NK-92 (cell line): ENCODE results near the gene ITGAV.
"Not testable (repeated sequence)": the region's sequence is repeated elsewhere in the genome, so short reads cannot be mapped to it uniquely, and the experiment has no call there.

ENCODE experiments used
- DNase-seq: peaks from one replicate; lab custom pipeline; 2025; ENCODE audit not compliant: unreplicated experiment; lab: John Stamatoyannopoulos, UW

The ITGAV gene

GRCh38 chr2:186589612-186590349, at the start of gene ITGAV:
Gene ITGAV (plus strand): TSS chr2:186590056. CDS start chr2:186590339, 283 bp downstream.
- no peak for DNase-seq

GRCh38 chr2:186540941-186541340, 48.9 kb upstream of the ITGAV start:
- DNase-seq: no peak

- no peak for DNase-seq
Measured at GRCh38 chr2:186542002-186542401, 47.9 kb upstream of the ITGAV start.

- no peak for DNase-seq
Measured at GRCh38 chr2:186543561-186544131, 46.2 kb upstream of the ITGAV start.

- no peak for DNase-seq
Measured at GRCh38 chr2:186544255-186544675, 45.6 kb upstream of the ITGAV start.

GRCh38 chr2:186546846-186547245, 43.0 kb upstream of the ITGAV start:
- no peak for DNase-seq

GRCh38 chr2:186551323-186552050, 38.4 kb upstream of the ITGAV start:
- DNase-seq: no peak

GRCh38 chr2:186554429-186554828, 35.4 kb upstream of the ITGAV start:
- DNase-seq: no peak

GRCh38 chr2:186554850-186555671, 34.8 kb upstream of the ITGAV start:
- DNase-seq: no peak

- no peak for DNase-seq
Measured at GRCh38 chr2:186558512-186559276, 31.2 kb upstream of the ITGAV start.

GRCh38 chr2:186559370-186559769, 30.5 kb upstream of the ITGAV start:
- no peak for DNase-seq

GRCh38 chr2:186559848-186560247, 30.0 kb upstream of the ITGAV start:
- DNase-seq: no peak

GRCh38 chr2:186560254-186560653, 29.6 kb upstream of the ITGAV start:
- no peak for DNase-seq

GRCh38 chr2:186561467-186562208, 28.2 kb upstream of the ITGAV start:
- DNase-seq: no peak

GRCh38 chr2:186562209-186562578, 27.7 kb upstream of the ITGAV start:
- DNase-seq: no peak

- not testable (repeated sequence) for DNase-seq
Measured at GRCh38 chr2:186568600-186568999, 21.3 kb upstream of the ITGAV start.

- DNase-seq: not testable (repeated sequence)
Measured at GRCh38 chr2:186569127-186569526, 20.7 kb upstream of the ITGAV start.

GRCh38 chr2:186569897-186570296, 20.0 kb upstream of the ITGAV start:
- no peak for DNase-seq

GRCh38 chr2:186570604-186571003, 19.3 kb upstream of the ITGAV start:
- no peak for DNase-seq

- no peak for DNase-seq
Measured at GRCh38 chr2:186572705-186573104, 17.2 kb upstream of the ITGAV start.
